Esophagus squamous epithelium (tissue), 5 donors: Measurements from ENCODE around the gene MCC. TPM values are rescaled to one million over a fixed set of nuclear protein-coding genes. Genes with fewer than 3 reads are reported as not detected.

ENCODE experiments used
- DNase-seq: peaks from one replicate; lab custom pipeline; 2025; lab: John Stamatoyannopoulos, UW
- H3K27ac ChIP-seq, 4 donors: fragments of 200-600 bp; sonication (generic); one replicate each; pipeline ENCODE4 v1.5.1; 2016 to 2019; ENCODE audit warnings: mild to moderate bottlenecking in 1 of 4
- H3K27me3 ChIP-seq, 4 donors: fragments of 200-600 bp; sonication (generic); 1 replicate in 3 of 4; 2 replicates in 1 of 4; pipeline versions ENCODE4 v1.5.1 to v1.6.0; 2017 to 2021; ENCODE audit warnings: antibody characterized with exemption in 1 of 4
- H3K36me3 ChIP-seq, 3 donors: fragments of 200-600 bp; sonication (generic); one replicate each; pipeline ENCODE4 v1.5.1; 2016 to 2019
- H3K4me1 ChIP-seq, 3 donors: fragments of 200-600 bp; sonication (generic); one replicate each; pipeline ENCODE4 v1.5.1; 2017 to 2019
- H3K4me3 ChIP-seq, 4 donors: fragments of 200-600 bp; sonication (generic); 1 replicate in 3 of 4; 2 replicates in 1 of 4; pipeline ENCODE4 v1.5.1; 2016 to 2019; ENCODE audit warnings: mild to moderate bottlenecking in 2 of 4, moderate library complexity in 1 of 4
- H3K9me3 ChIP-seq, 3 donors: fragments of 200-600 bp; sonication (generic); one replicate each; pipeline ENCODE4 v1.5.1; 2016 to 2019
- POLR2A ChIP-seq, 4 donors: fragments of 450-650 bp; IDR thresholded peaks; one replicate each; pipeline ENCODE4 v1.6.1; 2017; ENCODE audit warnings: antibody characterized with exemption in 4 of 4, mild to moderate bottlenecking in 4 of 4, moderate library complexity in 3 of 4
- WGBS, 2 donors: methylation state at CpG; one replicate each; pipeline ENCODE4 v1.1.5; 2018; 5-methylcytosine and 5-hydroxymethylcytosine counted together
- intact Hi-C: fragments of 100-400 bp; cut with DNase I; formaldehyde crosslinking; loops from one replicate; pipeline ENCODE4 v1.15.0; 2022
- total RNA-seq, 4 donors: library from RNA; depleted of rRNA; stranded (reverse); fragments of >200 nt; gene quantifications; one replicate each; pipeline ENCODE4 v1.1.0, GENCODE V29; 2016
- TF ChIP-seq, protein P1 (sequence below), 6 experiments: fragments of 450-650 bp in 4 of 6; fragments of 200-600 bp in 2 of 6; sonication (generic) in 2 of 6; IDR thresholded peaks; one replicate each; pipeline ENCODE4 v1.5.1; 2016 to 2019; ENCODE audit warnings: antibody characterized with exemption in 6 of 6, mild to moderate bottlenecking in 4 of 6, moderate library complexity in 4 of 6
- donor health status: DM: yes; HTN: yes; CAD: no.

MCC gene
- total RNA-seq, 4 donors from 2014 or later = 41.6 to 45.4 (median 43.4) TPM

DNA sequence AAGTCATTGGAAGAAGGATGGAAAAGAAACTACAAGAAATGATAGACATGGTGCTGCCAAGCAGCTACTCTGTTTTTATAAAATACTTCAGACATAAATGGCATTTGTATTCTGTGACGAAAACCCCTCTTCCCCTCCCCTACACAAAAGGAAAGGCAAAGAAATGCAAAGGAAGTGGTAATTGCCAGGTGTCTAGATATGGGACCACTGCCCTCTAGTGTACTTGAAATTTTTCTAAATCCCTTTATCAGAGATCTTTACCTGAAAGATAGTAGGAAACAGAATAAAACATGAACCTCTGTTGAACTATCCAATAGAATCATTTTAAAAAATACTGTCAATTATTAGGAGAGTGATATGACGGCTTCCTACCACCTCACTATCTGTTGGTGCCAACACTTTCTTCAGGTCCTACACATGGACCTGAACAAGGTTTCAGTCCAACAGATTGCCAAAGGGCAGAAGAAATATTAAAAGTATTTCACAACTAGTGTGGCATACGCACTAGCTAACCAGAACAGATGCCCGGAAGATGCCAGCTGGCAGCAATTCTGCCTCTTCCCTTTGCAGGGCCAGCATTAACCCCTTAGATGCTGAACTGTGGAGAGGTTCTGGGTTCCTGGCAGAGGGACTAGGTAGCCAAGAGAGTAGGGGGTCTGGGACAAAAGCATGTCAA is 157.6 kb downstream of the MCC start:
- intact Hi-C loops = loop anchor here (10.0 kb wide), 1 partner anchor 184 kb away; the partner anchor contains the start of gene YTHDC2
- Histone ChIP-seq H3K27me3 (no peaks in the 10 kb centered on the region), H3K4me3 (no peak overlapping the region), H3K4me1 (peaks cover 0 to 17% (median 7%) of the 10 kb centered on the region in 3 donors), H3K36me3 (no peaks in the 10 kb centered on the region), H3K9me3 (no peaks in the 10 kb centered on the region), H3K27ac (peak overlapping the region in 1 of 4 donors; percentile 9)
- 7 to 8% methylated on average over 4 of the region's 4 CpGs for WGBS, 2 donors
- DNase-seq = no peak
- TF ChIP-seq, protein P1, sequence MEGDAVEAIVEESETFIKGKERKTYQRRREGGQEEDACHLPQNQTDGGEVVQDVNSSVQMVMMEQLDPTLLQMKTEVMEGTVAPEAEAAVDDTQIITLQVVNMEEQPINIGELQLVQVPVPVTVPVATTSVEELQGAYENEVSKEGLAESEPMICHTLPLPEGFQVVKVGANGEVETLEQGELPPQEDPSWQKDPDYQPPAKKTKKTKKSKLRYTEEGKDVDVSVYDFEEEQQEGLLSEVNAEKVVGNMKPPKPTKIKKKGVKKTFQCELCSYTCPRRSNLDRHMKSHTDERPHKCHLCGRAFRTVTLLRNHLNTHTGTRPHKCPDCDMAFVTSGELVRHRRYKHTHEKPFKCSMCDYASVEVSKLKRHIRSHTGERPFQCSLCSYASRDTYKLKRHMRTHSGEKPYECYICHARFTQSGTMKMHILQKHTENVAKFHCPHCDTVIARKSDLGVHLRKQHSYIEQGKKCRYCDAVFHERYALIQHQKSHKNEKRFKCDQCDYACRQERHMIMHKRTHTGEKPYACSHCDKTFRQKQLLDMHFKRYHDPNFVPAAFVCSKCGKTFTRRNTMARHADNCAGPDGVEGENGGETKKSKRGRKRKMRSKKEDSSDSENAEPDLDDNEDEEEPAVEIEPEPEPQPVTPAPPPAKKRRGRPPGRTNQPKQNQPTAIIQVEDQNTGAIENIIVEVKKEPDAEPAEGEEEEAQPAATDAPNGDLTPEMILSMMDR (IDR thresholded peaks at IDR 0.05) = peak in 5 of 6 experiments; percentile 24 to 57 (median 37)
- no peak for TF ChIP-seq POLR2A (IDR thresholded peaks at IDR 0.05)

DNA sequence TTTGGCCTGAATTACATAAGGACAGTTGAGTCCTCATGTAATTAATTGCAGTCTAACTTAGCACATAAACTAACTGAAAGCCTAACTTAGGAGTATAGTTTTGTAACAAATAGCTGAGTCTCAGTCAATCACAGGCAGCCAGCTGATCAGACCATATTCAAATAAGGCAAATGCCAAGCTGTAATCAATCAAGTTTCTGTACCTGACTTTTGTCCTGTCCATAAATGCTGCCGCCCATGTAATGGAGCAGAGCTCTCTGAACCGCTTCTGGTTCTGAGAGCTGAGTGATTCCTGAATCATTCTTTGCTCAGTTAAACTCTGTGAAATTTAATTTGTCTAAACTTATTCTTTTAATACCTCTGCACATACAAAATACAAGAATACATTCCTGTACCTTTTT is 158.3 kb downstream of the MCC start:
- no peak overlapping the region for H3K27ac ChIP-seq
- H3K27me3 ChIP-seq = no peaks in the 10 kb centered on the region
- DNase-seq = no peak
- 55 to 70% methylated on average over 2 of the region's 2 CpGs for WGBS, 2 donors
- H3K36me3 ChIP-seq = no peaks in the 10 kb centered on the region
- TF ChIP-seq, protein P1 (IDR thresholded peaks at IDR 0.05) = no peak
- TF ChIP-seq POLR2A (IDR thresholded peaks at IDR 0.05) = no peak
- peaks cover 0 to 17% (median 7%) of the 10 kb centered on the region in 3 donors for H3K4me1 ChIP-seq
- no peaks in the 10 kb centered on the region for H3K9me3 ChIP-seq
- intact Hi-C loops = loop anchor here (10.0 kb wide), 1 partner anchor 185 kb away; the partner anchor contains the start of gene YTHDC2
- no peak overlapping the region for H3K4me3 ChIP-seq

DNA sequence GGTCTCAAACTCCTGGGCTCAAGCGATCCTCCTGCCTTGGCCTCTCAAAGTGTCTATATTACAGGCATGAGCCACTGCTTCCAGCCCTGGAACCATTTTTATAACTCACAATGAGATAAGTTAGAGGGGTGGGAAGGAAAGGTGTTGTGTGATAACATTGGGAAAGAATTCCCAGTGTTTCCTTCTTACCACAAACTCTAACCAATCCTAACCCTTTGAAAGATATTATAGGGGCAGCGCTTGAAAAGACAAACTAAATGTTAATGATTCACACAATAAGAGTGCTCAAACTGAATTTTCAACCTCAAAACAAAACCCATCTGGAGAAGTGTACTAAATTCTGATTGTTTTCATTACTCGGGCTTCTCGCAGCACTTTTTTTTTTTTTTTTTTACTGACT is 163.2 kb downstream of the MCC start:
- 81% methylated on average over 4 of the region's 4 CpGs for WGBS, 2 donors
- intact Hi-C loops = no loop called here
- no peak overlapping the region for H3K27ac ChIP-seq
- no peaks in the 10 kb centered on the region for H3K36me3 ChIP-seq
- H3K9me3 ChIP-seq = no peaks in the 10 kb centered on the region
- H3K4me3 ChIP-seq = no peak overlapping the region
- H3K4me1 ChIP-seq = peaks cover 0 to 7% (median 0%) of the 10 kb centered on the region in 3 donors
- no peak for TF ChIP-seq POLR2A (IDR thresholded peaks at IDR 0.05)
- TF ChIP-seq, protein P1 (IDR thresholded peaks at IDR 0.05) = no peak
- no peak for DNase-seq
- no peaks in the 10 kb centered on the region for H3K27me3 ChIP-seq

DNA sequence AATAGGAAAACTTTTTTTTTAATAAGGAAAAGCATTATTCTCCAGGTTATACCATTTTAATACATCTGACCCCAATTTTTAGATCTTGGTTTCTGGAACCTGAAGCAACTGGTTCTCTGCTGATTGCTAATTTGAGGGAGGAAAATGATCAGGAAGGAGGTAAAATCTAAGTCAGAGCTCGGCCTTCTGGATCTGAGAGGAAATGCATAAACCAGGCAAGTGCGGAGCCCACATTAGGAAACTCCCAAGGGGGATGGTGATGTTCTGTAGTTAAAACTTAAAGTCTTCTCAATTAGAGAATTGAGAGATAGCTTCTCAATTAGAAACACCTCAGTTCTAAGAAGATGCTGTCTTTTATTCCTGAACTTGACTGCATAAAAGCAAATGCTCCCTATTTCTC is 167.0 kb downstream of the MCC start:
- no peak for TF ChIP-seq POLR2A (IDR thresholded peaks at IDR 0.05)
- TF ChIP-seq, protein P1 (IDR thresholded peaks at IDR 0.05) = no peak
- intact Hi-C loops = no loop called here
- Histone ChIP-seq H3K4me3 (no peak overlapping the region), H3K36me3 (no peaks in the 10 kb centered on the region), H3K27me3 (no peaks in the 10 kb centered on the region), H3K9me3 (no peaks in the 10 kb centered on the region), H3K27ac (no peak overlapping the region), H3K4me1 (peaks cover 0 to 13% (median 6%) of the 10 kb centered on the region in 3 donors)
- DNase-seq = no peak
- 68 to 89% methylated on average over 2 of the region's 2 CpGs for WGBS, 2 donors

DNA sequence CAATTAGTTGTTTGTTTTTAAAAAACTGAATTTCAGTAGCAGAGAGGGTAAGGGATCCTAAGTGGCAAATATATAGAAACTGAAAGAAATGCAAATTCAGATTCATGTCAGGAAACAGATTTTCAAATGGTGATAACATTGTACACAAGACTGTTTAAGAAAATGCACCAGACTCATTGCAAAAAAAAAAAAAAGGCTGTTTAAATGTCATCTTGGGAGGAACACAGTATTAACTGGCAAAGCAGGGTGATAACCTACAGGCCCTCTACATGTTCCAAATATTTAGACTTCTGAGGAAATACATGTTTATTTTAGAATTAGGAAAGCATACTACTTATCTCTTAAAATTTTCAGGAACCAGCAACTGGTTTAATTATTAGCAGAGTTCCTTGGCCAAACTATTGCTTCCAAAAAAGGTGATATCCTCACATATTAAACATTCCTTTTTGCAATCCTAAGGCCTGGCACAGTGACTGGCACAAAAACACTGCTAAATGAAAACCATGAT is 167.9 kb downstream of the MCC start:
- H3K27me3 ChIP-seq = no peaks in the 10 kb centered on the region
- intact Hi-C loops = no loop called here

More for the DNA sequence above, 167.9 kb downstream of the MCC start:
- no peak for TF ChIP-seq POLR2A (IDR thresholded peaks at IDR 0.05)
- TF ChIP-seq, protein P1 (IDR thresholded peaks at IDR 0.05) = no peak
- Histone ChIP-seq H3K4me1 (peaks cover 0 to 13% (median 6%) of the 10 kb centered on the region in 3 donors), H3K27ac (no peak overlapping the region), H3K9me3 (no peaks in the 10 kb centered on the region), H3K36me3 (no peaks in the 10 kb centered on the region), H3K4me3 (no peak overlapping the region)
- DNase-seq = no peak
